Limb (tissue), 2 donors: ENCODE measurements around the gene PCDHA12.
A peak's percentile ranks its signal among the peaks of the same experiment; 100 is the strongest.
"Not testable (repeated sequence)": the region's sequence is repeated elsewhere in the genome, so short reads cannot be mapped to it uniquely, and the experiment has no call there.

Source experiments
- DNase-seq, 2 donors: peaks; one replicate each; pipeline ENCODE4 v3.0.0-alpha.2; 2016; ENCODE audit errors: extremely low spot score in 2 of 2

The PCDHA12 gene

GRCh38 chr5:140857177-140857986, 17.7 kb upstream of the PCDHA12 start:
- no peak for DNase-seq

- no peak for DNase-seq
Measured at GRCh38 chr5:140857987-140858240, 17.2 kb upstream of the PCDHA12 start.

GRCh38 chr5:140862441-140863295, 12.4 kb upstream of the PCDHA12 start:
- DNase-seq: no peak

- no peak for DNase-seq
Measured at GRCh38 chr5:140868721-140869554, 6.2 kb upstream of the PCDHA12 start, which contains the start of gene PCDHA11. TSS of gene PCDHA11 (plus strand) at chr5:140868957. CDS start at chr5:140869104, 147 bp downstream.

- DNase-seq: no peak
Measured at GRCh38 chr5:140869555-140869886, 5.6 kb upstream of the PCDHA12 start.

- no peak for DNase-seq
Measured at GRCh38 chr5:140870221-140871201, 4.6 kb upstream of the PCDHA12 start.

GRCh38 chr5:140876541-140877261, 1.6 kb downstream of the PCDHA12 start:
- DNase-seq: not testable (repeated sequence)

- no peak for DNase-seq
Measured at GRCh38 chr5:140877262-140877581, 2.1 kb downstream of the PCDHA12 start.

GRCh38 chr5:140881889-140882590, 6.9 kb downstream of the PCDHA12 start, which contains the start of gene PCDHA13:
TSS of gene PCDHA13 (plus strand) at chr5:140882124. CDS start at chr5:140882269, 145 bp downstream.
- no peak for DNase-seq

GRCh38 chr5:140882591-140882899, 7.4 kb downstream of the PCDHA12 start:
- DNase-seq: no peak

- no peak for DNase-seq
Measured at GRCh38 chr5:140883373-140883772, 8.3 kb downstream of the PCDHA12 start.

GRCh38 chr5:140883927-140884697, 9.0 kb downstream of the PCDHA12 start:
- DNase-seq: no peak

GRCh38 chr5:140916325-140916724, 41.2 kb downstream of the PCDHA12 start:
- DNase-seq: no peak

- DNase-seq: no peak
Measured at GRCh38 chr5:140923601-140924000, 48.5 kb downstream of the PCDHA12 start.

- no peak for DNase-seq
Measured at GRCh38 chr5:140925806-140926442, 50.8 kb downstream of the PCDHA12 start, which contains the start of gene PCDHAC1. TSS of gene PCDHAC1 (plus strand) at chr5:140926299. CDS start at chr5:140926893, 594 bp downstream.

GRCh38 chr5:140926443-140927227, 51.5 kb downstream of the PCDHA12 start:
- DNase-seq: peak; percentile 74 to 89

GRCh38 chr5:140927228-140927573, 52.1 kb downstream of the PCDHA12 start:
- DNase-seq: no peak
